Muscle layer of colon (tissue), 2 donors: ENCODE results near the gene SPATC1L.

Experiments
- H3K27ac ChIP-seq: one replicate; pipeline ENCODE4 v1.7.0; 2013; ENCODE audit warnings: low read depth, mild to moderate bottlenecking, low read length, moderate library complexity
- H3K27me3 ChIP-seq, 2 donors: one replicate each; pipeline ENCODE4 v1.7.0; 2013; ENCODE audit warnings: low read length in 2 of 2, mild to moderate bottlenecking in 2 of 2; ENCODE audit not compliant: insufficient read depth in 2 of 2, control insufficient read depth in 1 of 2
- H3K36me3 ChIP-seq: one replicate; pipeline ENCODE4 v1.7.0; 2013; ENCODE audit warnings: mild to moderate bottlenecking, low read length; ENCODE audit not compliant: insufficient read depth
- H3K4me1 ChIP-seq: one replicate; pipeline ENCODE4 v1.7.0; 2013; ENCODE audit warnings: mild to moderate bottlenecking, low read length; ENCODE audit not compliant: insufficient read depth
- H3K4me3 ChIP-seq, 2 donors: one replicate each; pipeline ENCODE4 v1.7.0; 2013; ENCODE audit warnings: low read length in 2 of 2, low read depth in 1 of 2, mild to moderate bottlenecking in 1 of 2, moderate library complexity in 1 of 2
- H3K9ac ChIP-seq: one replicate; pipeline ENCODE4 v1.7.0; 2013; ENCODE audit warnings: low read length
- H3K9me3 ChIP-seq: one replicate; pipeline ENCODE4 v1.7.0; 2013; ENCODE audit warnings: mild to moderate bottlenecking, low read length
- donor health status: abdominal sarcoma.
- donor health status: Adenocarcinoma of cecum.

Gene SPATC1L

GRCh38 chr21:46139686-46140085, 44.6 kb downstream of the SPATC1L start:
- Histone ChIP-seq H3K9ac (no peak overlapping the region), H3K4me3 (no peak overlapping the region), H3K27ac (no peak overlapping the region), H3K36me3 (no peaks in the 10 kb centered on the region), H3K27me3 (no peaks in the 10 kb centered on the region), H3K4me1 (peaks cover 7% of the 10 kb centered on the region), H3K9me3 (no peaks in the 10 kb centered on the region)

- H3K36me3 ChIP-seq: no peaks in the 10 kb centered on the region
- H3K9me3 ChIP-seq: no peaks in the 10 kb centered on the region
- H3K4me3 ChIP-seq: no peak overlapping the region
- H3K4me1 ChIP-seq: peaks cover 7% of the 10 kb centered on the region
- no peaks in the 10 kb centered on the region for H3K27me3 ChIP-seq
- H3K9ac ChIP-seq: no peak overlapping the region
- H3K27ac ChIP-seq: no peak overlapping the region
Observed at GRCh38 chr21:46138383-46138970, 45.8 kb downstream of the SPATC1L start.

- no peak overlapping the region for H3K27ac ChIP-seq
- H3K4me3 ChIP-seq: no peak overlapping the region
- peaks cover 7% of the 10 kb centered on the region for H3K4me1 ChIP-seq
- no peaks in the 10 kb centered on the region for H3K9me3 ChIP-seq
- H3K27me3 ChIP-seq: no peaks in the 10 kb centered on the region
- H3K9ac ChIP-seq: no peak overlapping the region
- H3K36me3 ChIP-seq: no peaks in the 10 kb centered on the region
Observed at GRCh38 chr21:46137908-46138307, 46.4 kb downstream of the SPATC1L start.

GRCh38 chr21:46136739-46137349, 47.4 kb downstream of the SPATC1L start:
- peaks cover 7% of the 10 kb centered on the region for H3K4me1 ChIP-seq
- no peak overlapping the region for H3K9ac ChIP-seq
- no peaks in the 10 kb centered on the region for H3K9me3 ChIP-seq
- no peaks in the 10 kb centered on the region for H3K36me3 ChIP-seq
- no peak overlapping the region for H3K4me3 ChIP-seq
- no peaks in the 10 kb centered on the region for H3K27me3 ChIP-seq
- no peak overlapping the region for H3K27ac ChIP-seq

- no peaks in the 10 kb centered on the region for H3K27me3 ChIP-seq
- H3K9me3 ChIP-seq: no peaks in the 10 kb centered on the region
- H3K36me3 ChIP-seq: no peaks in the 10 kb centered on the region
- H3K4me3 ChIP-seq: no peak overlapping the region
- H3K4me1 ChIP-seq: peaks cover 7% of the 10 kb centered on the region
- H3K9ac ChIP-seq: no peak overlapping the region
- H3K27ac ChIP-seq: no peak overlapping the region
Observed at GRCh38 chr21:46135782-46136395, 48.4 kb downstream of the SPATC1L start.

GRCh38 chr21:46131838-46132651, 52.2 kb downstream of the SPATC1L start:
- no peak overlapping the region for H3K9ac ChIP-seq

GRCh38 chr21:46131588-46131837, 52.7 kb downstream of the SPATC1L start:
- Histone ChIP-seq H3K4me1 (no peaks in the 10 kb centered on the region), H3K36me3 (peaks cover 11% of the 10 kb centered on the region), H3K4me3 (no peak overlapping the region), H3K9me3 (no peaks in the 10 kb centered on the region), H3K9ac (no peak overlapping the region), H3K27ac (no peak overlapping the region), H3K27me3 (no peaks in the 10 kb centered on the region)

More at GRCh38 chr21:46131838-46132651, 52.2 kb downstream of the SPATC1L start:
- Histone ChIP-seq H3K36me3 (peaks cover 11% of the 10 kb centered on the region), H3K4me1 (no peaks in the 10 kb centered on the region), H3K27me3 (no peaks in the 10 kb centered on the region), H3K27ac (no peak overlapping the region), H3K4me3 (no peak overlapping the region), H3K9me3 (no peaks in the 10 kb centered on the region)

GRCh38 chr21:46130831-46131587, 53.2 kb downstream of the SPATC1L start:
- Histone ChIP-seq H3K27ac (no peak overlapping the region), H3K36me3 (peaks cover 13% of the 10 kb centered on the region), H3K27me3 (no peaks in the 10 kb centered on the region), H3K9ac (no peak overlapping the region), H3K4me3 (no peak overlapping the region), H3K9me3 (no peaks in the 10 kb centered on the region), H3K4me1 (no peaks in the 10 kb centered on the region)

- Histone ChIP-seq H3K36me3 (peaks cover 22% of the 10 kb centered on the region), H3K4me1 (no peaks in the 10 kb centered on the region), H3K4me3 (no peak overlapping the region), H3K27me3 (no peaks in the 10 kb centered on the region), H3K9me3 (no peaks in the 10 kb centered on the region), H3K9ac (no peak overlapping the region), H3K27ac (no peak overlapping the region)
Observed at GRCh38 chr21:46129846-46130651, 54.2 kb downstream of the SPATC1L start.

- no peaks in the 10 kb centered on the region for H3K9me3 ChIP-seq
- H3K27me3 ChIP-seq: no peaks in the 10 kb centered on the region
- H3K36me3 ChIP-seq: peaks cover 32% of the 10 kb centered on the region
- H3K4me3 ChIP-seq: no peak overlapping the region
- H3K27ac ChIP-seq: no peak overlapping the region
- no peak overlapping the region for H3K9ac ChIP-seq
- H3K4me1 ChIP-seq: no peaks in the 10 kb centered on the region
Observed at GRCh38 chr21:46128933-46129571, 55.2 kb downstream of the SPATC1L start.
